Smooth muscle cell of the umbilical artery (primary cell): ENCODE measurements around the gene CCAR1. TPM values are rescaled to one million over a fixed set of nuclear protein-coding genes. Genes with fewer than 3 reads are reported as not detected.

ENCODE experiments used
- total RNA-seq: library from RNA; depleted of rRNA; stranded (reverse); fragments of >200 nt; gene quantifications from 2 replicates; pipeline ENCODE4 v1.2.3, GENCODE V29; 2014

The CCAR1 gene
- 23.3 and 23.8 TPM in 2 replicates for total RNA-seq

GRCh38 chr10:68720793-68721672 is at the start of gene CCAR1:
Gene CCAR1 (plus strand): TSS chr10:68721239. CDS start chr10:68722505, 1,266 bp downstream.

GRCh38 chr10:68826764-68827591 is 105.9 kb downstream of the CCAR1 start, which contains the start of gene STOX1:
Gene STOX1 (plus strand): TSS chr10:68827531. CDS start chr10:68827624, 93 bp downstream.

Other genes starting within 250 kb of the CCAR1 start
- gene DNA2, start 249.3 kb upstream of the CCAR1 start, total RNA-seq: 3.9 and 8.9 TPM in 2 replicates
- gene SLC25A16, start 193.7 kb upstream of the CCAR1 start, total RNA-seq: 21.1 and 23.8 TPM in 2 replicates
- gene TET1, start 160.9 kb upstream of the CCAR1 start, total RNA-seq: 4.7 and 5.3 TPM in 2 replicates
- 0.09 TPM in 1 of 2 replicates, not detected in the other for gene STOX1, start 106.3 kb downstream of the CCAR1 start, total RNA-seq
- gene DDX50, start 180.1 kb downstream of the CCAR1 start, total RNA-seq: 81.1 and 86.1 TPM in 2 replicates
- gene DDX21, start 234.9 kb downstream of the CCAR1 start, total RNA-seq: 57.3 and 109 TPM in 2 replicates